PC-9 (cell line): ENCODE measurements around the gene TNNI3K.
"Not testable (repeated sequence)": the region's sequence is repeated elsewhere in the genome, so short reads cannot be mapped to it uniquely, and the experiment has no call there.

Experiments
- EZH2 ChIP-seq: fragments of 200-600 bp; sonication (generic); IDR thresholded peaks from 2 replicates; pipeline ENCODE4 v1.8.0; 2017; ENCODE audit warnings: antibody characterized with exemption, low read depth
- TF ChIP-seq, protein P1 (sequence below): fragments of 200-600 bp; sonication (generic); conservative IDR thresholded peaks from 2 replicates; pipeline ENCODE4 v1.6.1; 2017; ENCODE audit warnings: mixed run types, antibody characterized with exemption, mild to moderate bottlenecking, moderate library complexity

DNA sequence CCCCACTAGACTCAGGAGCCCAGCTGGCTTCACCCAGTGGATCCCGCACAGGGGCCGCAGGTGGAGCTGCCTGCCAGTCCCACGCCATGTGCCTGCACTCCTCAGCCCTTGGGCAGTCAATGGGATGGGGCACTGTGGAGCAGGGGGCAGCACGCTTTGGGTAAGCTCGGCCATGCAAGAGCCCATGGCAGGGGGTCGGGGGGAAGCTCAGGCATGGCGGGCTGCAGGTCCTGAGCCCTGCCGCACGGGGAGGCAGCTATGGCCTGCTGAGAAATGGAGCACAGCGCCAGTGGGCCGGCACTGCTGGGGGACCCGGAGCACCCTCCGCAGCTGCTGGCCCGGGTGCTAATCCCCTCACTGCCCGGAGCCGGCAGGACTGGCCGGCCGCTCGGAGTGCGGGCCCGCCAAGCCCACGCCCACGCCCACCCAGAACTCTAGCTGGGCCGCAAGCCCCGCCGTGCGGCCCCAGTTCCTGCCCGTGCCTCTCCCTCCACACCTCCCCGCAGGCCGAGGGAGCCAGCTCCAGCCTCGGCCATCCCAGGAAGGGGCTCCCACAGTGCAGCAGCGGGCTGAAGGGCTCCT is 18.1 kb downstream of the TNNI3K start:
- TF ChIP-seq, protein P1, sequence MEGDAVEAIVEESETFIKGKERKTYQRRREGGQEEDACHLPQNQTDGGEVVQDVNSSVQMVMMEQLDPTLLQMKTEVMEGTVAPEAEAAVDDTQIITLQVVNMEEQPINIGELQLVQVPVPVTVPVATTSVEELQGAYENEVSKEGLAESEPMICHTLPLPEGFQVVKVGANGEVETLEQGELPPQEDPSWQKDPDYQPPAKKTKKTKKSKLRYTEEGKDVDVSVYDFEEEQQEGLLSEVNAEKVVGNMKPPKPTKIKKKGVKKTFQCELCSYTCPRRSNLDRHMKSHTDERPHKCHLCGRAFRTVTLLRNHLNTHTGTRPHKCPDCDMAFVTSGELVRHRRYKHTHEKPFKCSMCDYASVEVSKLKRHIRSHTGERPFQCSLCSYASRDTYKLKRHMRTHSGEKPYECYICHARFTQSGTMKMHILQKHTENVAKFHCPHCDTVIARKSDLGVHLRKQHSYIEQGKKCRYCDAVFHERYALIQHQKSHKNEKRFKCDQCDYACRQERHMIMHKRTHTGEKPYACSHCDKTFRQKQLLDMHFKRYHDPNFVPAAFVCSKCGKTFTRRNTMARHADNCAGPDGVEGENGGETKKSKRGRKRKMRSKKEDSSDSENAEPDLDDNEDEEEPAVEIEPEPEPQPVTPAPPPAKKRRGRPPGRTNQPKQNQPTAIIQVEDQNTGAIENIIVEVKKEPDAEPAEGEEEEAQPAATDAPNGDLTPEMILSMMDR: not testable (repeated sequence)
- TF ChIP-seq EZH2: not testable (repeated sequence)
